Natural killer cell (primary cell): ENCODE data around the gene PDE6B. TPM values are rescaled to one million over a fixed set of nuclear protein-coding genes. Genes with fewer than 3 reads are reported as not detected.

Experiments used
- ATAC-seq, 3 donors: fragments of 150-1000 bp in 2 of 3; fragments of 200-7000 bp in 1 of 3; cut with Tn5 transposase; 1 replicate in 1 of 3; 2 replicates in 2 of 3; pipeline ENCODE4 v1.10.0; 2021; ENCODE audit warnings: mild to moderate bottlenecking in 2 of 3, moderate library complexity in 2 of 3
- DNase-seq, 2 donors: peaks; one replicate each; pipeline versions ENCODE4 v3.0.0 to v3.0.0-alpha.2; 2013 to 2021; ENCODE audit warnings: mixed read lengths in 1 of 2
- H3K27ac ChIP-seq: one replicate; pipeline ENCODE4 v1.5.1; 2013; ENCODE audit warnings: mild to moderate bottlenecking, low read length
- H3K27me3 ChIP-seq: one replicate; pipeline ENCODE4 v1.6.1; 2013; ENCODE audit warnings: low read length; ENCODE audit not compliant: control insufficient read depth, insufficient read depth
- H3K36me3 ChIP-seq: one replicate; pipeline ENCODE4 v1.6.1; 2013; ENCODE audit warnings: low read length; ENCODE audit not compliant: control insufficient read depth, insufficient read depth
- H3K4me1 ChIP-seq: one replicate; pipeline ENCODE4 v1.6.1; 2013; ENCODE audit warnings: low read length; ENCODE audit not compliant: control insufficient read depth, insufficient read depth
- H3K4me3 ChIP-seq: one replicate; pipeline ENCODE4 v1.5.1; 2013; ENCODE audit warnings: low read length
- H3K9me3 ChIP-seq: one replicate; pipeline ENCODE4 v1.6.1; 2013; ENCODE audit warnings: low read length; ENCODE audit not compliant: control insufficient read depth, insufficient read depth
- H3K27ac Mint-ChIP-seq, 2 donors: one replicate each; pipeline ENCODE4 v1.8.0; 2022; ENCODE audit warnings: mild to moderate bottlenecking in 2 of 2, mixed read lengths in 2 of 2, moderate library complexity in 1 of 2
- H3K27me3 Mint-ChIP-seq, 2 donors: one replicate each; pipeline ENCODE4 v1.8.0; 2022; ENCODE audit warnings: low read depth in 2 of 2, mixed read lengths in 2 of 2
- H3K36me3 Mint-ChIP-seq: one replicate; pipeline ENCODE4 v1.8.0; 2022; ENCODE audit warnings: mixed read lengths
- H3K4me1 Mint-ChIP-seq, 2 donors: one replicate each; pipeline ENCODE4 v1.8.0; 2022; ENCODE audit warnings: mixed read lengths in 2 of 2
- H3K4me3 Mint-ChIP-seq: one replicate; pipeline ENCODE4 v1.8.0; 2022; ENCODE audit warnings: mild to moderate bottlenecking, moderate library complexity, mixed read lengths
- H3K9me3 Mint-ChIP-seq, 2 donors: one replicate each; pipeline ENCODE4 v1.8.0; 2022; ENCODE audit warnings: mixed read lengths in 2 of 2
- CTCF ChIP-seq: fragments of 200-600 bp; IDR thresholded peaks from one replicate; pipeline ENCODE4 v1.8.0; 2022; ENCODE audit warnings: antibody characterized with exemption
- WGBS: methylation state at CpG from one replicate; pipeline ENCODE4 v1.1.7; 2013; ENCODE audit warnings: missing lambda C conversion rate; ENCODE audit not compliant: insufficient coverage; 5-methylcytosine and 5-hydroxymethylcytosine counted together
- intact Hi-C: fragments of 100-400 bp; cut with micrococcal nuclease; formaldehyde crosslinking; loops from one replicate; pipeline ENCODE4 v1.14.2; 2022
- total RNA-seq, 4 donors: library from RNA; stranded (reverse); fragments of 120-200 nt in 1 of 4; gene quantifications; one replicate each; pipeline versions ENCODE4 v1.2.3 to v1.2.4, GENCODE V29; 2013 to 2022

The PDE6B gene
- total RNA-seq, 3 donors from 2014 or later (not counting 1 experiment from before 2014, with no cell fraction given), result 15.8 to 18.8 (median 17.2) TPM

GRCh38 chr4:717601-718320 is 92.4 kb downstream of the PDE6B start:
- H3K4me3 Mint-ChIP-seq, result no peak overlapping the region
- H3K27ac Mint-ChIP-seq, result peak overlapping the region; percentile 41 to 71
- WGBS, result 91% methylated on average over 34 of the region's 34 CpGs
- no peak overlapping the region for H3K4me3 ChIP-seq
- no peaks in the 10 kb centered on the region for H3K36me3 ChIP-seq
- no peaks in the 10 kb centered on the region for H3K27me3 Mint-ChIP-seq
- ATAC-seq, result peak in 1 of 3 donors; percentile 20
- H3K9me3 ChIP-seq, result no peaks in the 10 kb centered on the region
- H3K27me3 ChIP-seq, result no peaks in the 10 kb centered on the region
- intact Hi-C loops, result no loop called here
- TF ChIP-seq CTCF, result no peak
- H3K4me1 Mint-ChIP-seq, result peaks cover 32 to 68% of the 10 kb centered on the region in 2 donors
- DNase-seq, result no peak
- no peaks in the 10 kb centered on the region for H3K9me3 Mint-ChIP-seq
- no peaks in the 10 kb centered on the region for H3K36me3 Mint-ChIP-seq
- no peak overlapping the region for H3K27ac ChIP-seq
- peaks cover 16% of the 10 kb centered on the region for H3K4me1 ChIP-seq

GRCh38 chr4:718460-718859 is 93.1 kb downstream of the PDE6B start:
- DNase-seq (no peak), ATAC-seq (peak in 1 of 3 donors; percentile 29)
- 92% methylated on average over 8 of the region's 8 CpGs for WGBS
- no peak for TF ChIP-seq CTCF
- Mint-ChIP-seq H3K27me3 (no peaks in the 10 kb centered on the region), H3K4me3 (no peak overlapping the region), H3K27ac (peak overlapping the region; percentile 41 to 71), H3K4me1 (peaks cover 32 to 68% of the 10 kb centered on the region in 2 donors), H3K9me3 (no peaks in the 10 kb centered on the region), H3K36me3 (no peaks in the 10 kb centered on the region)
- Histone ChIP-seq H3K9me3 (no peaks in the 10 kb centered on the region), H3K27ac (no peak overlapping the region), H3K4me1 (peaks cover 12% of the 10 kb centered on the region), H3K27me3 (no peaks in the 10 kb centered on the region), H3K4me3 (no peak overlapping the region), H3K36me3 (no peaks in the 10 kb centered on the region)
- intact Hi-C loops, result no loop called here

Other genes starting within 250 kb of the PDE6B start
- 10 to 100 TPM; 35.0 to 49.9 (median 37.3) TPM for gene ZNF721, start 126.4 kb upstream of the PDE6B start, total RNA-seq
- 10 to 100 TPM; 71.9 to 82.9 (median 81.3) TPM for gene PIGG, start 126.4 kb upstream of the PDE6B start, total RNA-seq
- not detected for gene TMEM271, start 49.3 kb upstream of the PDE6B start, total RNA-seq
- 100 to 1,000 TPM; 114 to 140 (median 136) TPM for gene ATP5ME, start 48.7 kb downstream of the PDE6B start, total RNA-seq
- 10 to 100 TPM; 23.4 to 39.5 (median 30.1) TPM for gene MYL5, start 49.0 kb downstream of the PDE6B start, total RNA-seq
- 10 to 100 TPM; 10.0 to 14.9 (median 10.4) TPM for gene SLC49A3, start 63.6 kb downstream of the PDE6B start, total RNA-seq
- gene PCGF3, start 80.3 kb downstream of the PDE6B start, total RNA-seq, result 100 to 1,000 TPM in 1 of 3 donors, 10 to 100 TPM in 2; 71.2 to 101 (median 97.2) TPM
- not detected for gene CPLX1, start 200.6 kb downstream of the PDE6B start, total RNA-seq